ENCODE measurements around the gene UBE2M.

UBE2M gene

DNA sequence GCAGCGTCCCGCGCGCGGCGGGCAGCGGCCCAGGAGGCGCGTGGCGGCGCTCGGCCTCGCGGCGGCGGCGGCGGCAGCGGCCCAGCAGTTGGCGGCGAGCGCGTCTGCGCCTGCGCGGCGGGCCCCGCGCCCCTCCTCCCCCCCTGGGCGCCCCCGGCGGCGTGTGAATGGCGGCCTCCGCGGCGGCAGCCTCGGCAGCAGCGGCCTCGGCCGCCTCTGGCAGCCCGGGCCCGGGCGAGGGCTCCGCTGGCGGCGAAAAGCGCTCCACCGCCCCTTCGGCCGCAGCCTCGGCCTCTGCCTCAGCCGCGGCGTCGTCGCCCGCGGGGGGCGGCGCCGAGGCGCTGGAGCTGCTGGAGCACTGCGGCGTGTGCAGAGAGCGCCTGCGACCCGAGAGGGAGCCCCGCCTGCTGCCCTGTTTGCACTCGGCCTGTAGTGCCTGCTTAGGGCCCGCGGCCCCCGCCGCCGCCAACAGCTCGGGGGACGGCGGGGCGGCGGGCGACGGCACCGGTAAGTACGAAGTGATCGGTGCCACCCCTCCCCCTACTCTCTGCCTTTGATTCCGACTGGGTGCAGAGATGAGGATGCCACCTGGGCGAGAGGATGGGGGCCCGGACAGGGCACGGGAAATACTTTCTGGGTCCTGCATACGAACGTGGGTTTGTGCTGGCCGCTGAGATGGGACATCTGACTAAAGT, 13.7 kb downstream of the UBE2M start:
- no peak for TF ChIP-seq GATA2 (IDR thresholded peaks at IDR 0.05; ENCODE audit: low read depth, low read length)
- no peak for TF ChIP-seq GATA3 (IDR thresholded peaks at IDR 0.05; ENCODE audit: low read depth, low read length)

DNA sequence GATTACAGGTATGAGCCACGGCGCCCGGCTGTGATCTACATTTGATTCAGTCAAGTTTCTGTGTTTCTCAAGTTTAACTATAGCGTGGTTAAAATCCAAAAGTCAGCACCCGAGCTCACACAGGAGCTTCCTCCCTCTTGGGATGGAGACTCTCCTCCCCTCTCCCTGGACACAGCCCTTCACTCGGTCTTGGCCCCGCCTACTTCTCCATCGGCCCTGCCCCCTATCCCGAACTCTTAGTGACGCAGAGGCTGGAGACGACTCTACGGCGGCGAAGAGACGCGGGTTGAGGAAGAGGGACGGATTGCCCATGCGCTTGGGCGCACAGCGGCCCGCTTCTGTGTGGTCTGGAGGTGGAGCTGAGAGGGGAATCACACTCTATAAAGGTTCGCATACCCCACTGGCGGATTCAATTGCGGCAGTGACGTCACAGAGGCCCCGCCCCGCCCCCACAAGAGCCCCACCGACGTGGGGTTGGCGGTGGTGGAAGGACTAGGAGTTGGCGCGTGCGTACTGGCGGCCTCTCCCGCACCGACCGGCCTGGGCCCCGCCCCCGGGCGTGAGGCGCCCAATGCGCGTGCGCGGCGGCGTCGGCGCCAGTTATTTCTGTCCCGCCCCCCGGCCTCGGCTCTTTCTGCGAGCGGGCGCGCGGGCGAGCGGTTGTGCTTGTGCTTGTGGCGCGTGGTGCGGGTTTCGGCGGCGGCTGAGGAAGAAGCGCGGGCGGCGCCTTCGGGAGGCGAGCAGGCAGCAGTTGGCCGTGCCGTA, 14.4 kb downstream of the UBE2M start, which contains the start of gene TRIM28:
Gene TRIM28, plus strand, starts transcription at position 239 of the 765 bp plus-strand sequence. CDS start 694 bp downstream, outside the sequence.
- TF ChIP-seq GATA2 (IDR thresholded peaks at IDR 0.05; ENCODE audit: low read depth, low read length) (no peak), GATA3 (IDR thresholded peaks at IDR 0.05; ENCODE audit: low read depth, low read length) (no peak)

DNA sequence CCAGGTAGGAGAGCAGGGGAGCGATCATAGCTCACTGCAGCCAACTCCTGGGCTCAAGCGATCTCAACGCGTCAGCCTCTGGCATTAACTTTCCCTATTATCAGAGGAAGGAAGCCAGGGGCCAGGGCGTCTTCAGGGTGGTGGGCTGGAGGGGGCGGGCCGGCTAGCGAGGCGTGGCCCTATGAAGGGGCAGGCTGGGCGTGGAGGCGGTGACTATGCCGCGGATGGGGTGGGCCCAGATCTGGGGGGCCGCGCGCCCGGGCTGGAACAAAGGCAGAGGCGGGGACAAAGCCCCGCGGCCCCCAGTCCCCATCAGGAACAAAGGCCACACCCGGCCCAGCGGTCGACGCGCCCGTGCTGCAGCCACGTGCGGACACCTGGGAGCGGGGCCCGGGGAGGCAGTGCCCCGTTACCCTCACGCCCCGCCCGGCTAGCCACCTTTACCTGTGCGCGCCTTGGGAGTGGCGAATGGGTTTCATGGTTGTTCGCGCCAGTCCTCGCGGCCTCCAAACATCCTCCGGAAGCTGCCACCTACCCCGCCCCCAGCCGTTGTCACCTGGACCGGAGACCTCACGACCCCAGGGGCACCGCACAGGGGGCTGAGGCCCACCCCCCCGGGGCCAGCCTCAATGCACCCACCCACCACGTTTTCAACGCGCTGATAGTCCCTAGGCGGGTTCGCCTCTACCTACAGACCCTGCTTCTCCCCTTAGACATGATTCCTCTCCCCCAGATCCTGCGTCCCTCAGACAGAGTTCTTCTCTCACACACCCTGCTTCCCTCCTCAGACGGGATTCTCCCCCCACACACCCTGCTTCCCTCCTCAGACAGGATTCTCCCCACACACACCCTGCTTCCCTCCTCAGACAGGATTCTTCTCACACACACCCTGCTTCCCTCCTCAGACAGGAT, 19.9 kb downstream of the UBE2M start:
- TF ChIP-seq GATA3 (IDR thresholded peaks at IDR 0.05; ENCODE audit: low read depth, low read length) (no peak), GATA2 (IDR thresholded peaks at IDR 0.05; ENCODE audit: low read depth, low read length) (no peak)

DNA sequence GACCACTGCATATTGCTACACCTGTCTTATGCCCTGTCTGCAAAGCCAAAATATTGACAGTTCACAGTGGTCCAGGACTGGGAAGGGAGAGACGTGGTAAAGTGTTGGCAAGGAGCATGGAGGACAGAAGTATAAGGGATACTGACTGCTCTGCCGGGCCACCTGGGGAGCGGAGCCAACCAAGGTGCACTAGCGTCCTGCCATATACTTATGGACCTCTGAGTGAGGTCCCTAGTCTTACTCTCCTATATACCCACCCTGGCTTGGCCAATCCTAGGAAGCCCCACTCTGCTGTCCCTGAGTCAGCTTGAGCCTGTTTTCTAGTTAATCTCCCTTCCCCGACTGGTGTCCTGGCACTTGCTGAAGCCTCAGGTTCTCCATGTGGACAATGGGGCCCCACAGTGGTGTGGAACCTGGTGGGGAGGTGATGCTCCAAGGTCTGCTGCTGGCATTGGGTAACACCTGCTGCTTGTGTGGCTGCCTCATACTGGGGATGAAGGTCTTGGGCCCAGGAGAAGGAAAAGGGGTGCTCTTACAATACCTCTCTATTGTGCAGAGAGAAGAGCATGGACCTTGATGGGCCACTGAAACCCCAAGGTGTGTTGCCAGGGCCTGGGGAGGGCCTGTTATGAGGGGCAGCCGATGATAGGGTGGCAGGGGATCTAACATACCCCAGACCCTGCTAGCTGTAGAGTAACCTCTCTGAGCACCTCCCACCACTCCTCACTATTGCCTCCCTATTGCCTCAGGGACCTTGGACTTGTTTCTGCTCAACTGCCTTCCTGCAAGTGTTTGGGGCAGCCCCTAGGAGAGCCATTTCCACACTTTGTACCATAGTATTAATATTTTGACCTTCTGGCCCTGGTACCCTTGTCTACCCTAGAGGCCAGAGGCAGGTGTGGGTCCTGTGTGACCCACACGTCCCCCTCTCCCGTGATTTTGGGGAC, 21.3 kb downstream of the UBE2M start:
- TF ChIP-seq GATA2 (IDR thresholded peaks at IDR 0.05; ENCODE audit: low read depth, low read length) (no peak), GATA3 (IDR thresholded peaks at IDR 0.05; ENCODE audit: low read depth, low read length) (no peak)

DNA sequence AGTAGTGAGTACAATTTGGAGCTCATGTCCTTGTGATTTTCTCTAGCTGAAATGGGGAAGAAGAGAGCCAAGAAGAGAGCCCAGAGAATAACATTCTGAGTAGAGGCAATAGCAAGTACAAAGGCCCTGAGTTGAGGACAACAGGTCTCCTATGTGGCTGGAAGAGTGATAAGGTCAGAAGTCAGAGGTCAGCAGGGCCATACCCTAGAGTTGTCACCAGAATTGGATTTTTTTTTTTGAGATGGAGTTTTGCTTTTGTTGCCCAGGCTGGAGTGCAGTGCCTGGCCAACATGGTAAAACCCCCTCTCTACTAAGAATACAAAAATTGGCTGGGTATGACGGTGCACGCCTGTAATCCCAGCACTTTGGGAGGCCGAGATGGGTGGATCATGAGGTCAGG, 22.6 kb downstream of the UBE2M start:
- no peak for TF ChIP-seq GATA2 (IDR thresholded peaks at IDR 0.05; ENCODE audit: low read depth, low read length)
- TF ChIP-seq GATA3 (IDR thresholded peaks at IDR 0.05; ENCODE audit: low read depth, low read length): no peak

DNA sequence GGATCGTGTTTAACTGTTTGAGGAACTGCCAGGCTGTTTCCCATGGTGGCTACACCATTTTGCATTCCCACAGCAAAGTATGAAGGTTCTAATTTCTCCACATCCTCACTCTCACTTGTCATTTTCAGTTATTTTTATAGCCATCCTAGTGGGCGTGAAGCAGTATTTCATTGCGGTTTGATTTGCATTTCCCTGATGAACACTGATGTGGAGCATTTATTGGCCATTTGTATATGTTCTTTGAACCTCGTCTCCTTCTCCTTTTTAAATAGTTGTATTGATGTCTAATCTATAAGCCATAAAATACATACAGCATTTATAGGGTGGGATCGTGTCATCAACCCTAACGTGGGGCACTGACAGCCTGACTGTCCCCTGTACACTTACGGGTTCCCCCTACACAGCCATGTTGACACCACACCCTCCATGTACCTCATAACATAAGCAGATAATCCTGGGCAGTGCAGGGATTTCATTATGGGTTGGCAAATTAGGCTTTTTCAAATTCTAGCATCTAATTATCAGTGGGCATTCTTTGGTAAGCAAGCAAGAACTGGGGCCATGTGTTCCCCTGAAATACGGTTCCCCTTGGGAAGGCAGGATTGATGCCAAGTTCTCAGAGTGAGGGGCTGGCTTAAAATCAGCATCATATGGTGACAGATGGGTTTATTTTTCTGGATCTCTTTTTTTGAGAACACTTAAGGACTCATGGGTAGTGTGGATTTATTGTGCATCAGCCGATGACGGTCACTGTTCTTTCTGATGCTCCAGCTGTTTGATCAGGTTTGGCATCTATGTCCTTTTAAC, 27.2 kb downstream of the UBE2M start:
- TF ChIP-seq GATA2 (IDR thresholded peaks at IDR 0.05; ENCODE audit: low read depth, low read length) (no peak), GATA3 (IDR thresholded peaks at IDR 0.05; ENCODE audit: low read depth, low read length) (no peak)

DNA sequence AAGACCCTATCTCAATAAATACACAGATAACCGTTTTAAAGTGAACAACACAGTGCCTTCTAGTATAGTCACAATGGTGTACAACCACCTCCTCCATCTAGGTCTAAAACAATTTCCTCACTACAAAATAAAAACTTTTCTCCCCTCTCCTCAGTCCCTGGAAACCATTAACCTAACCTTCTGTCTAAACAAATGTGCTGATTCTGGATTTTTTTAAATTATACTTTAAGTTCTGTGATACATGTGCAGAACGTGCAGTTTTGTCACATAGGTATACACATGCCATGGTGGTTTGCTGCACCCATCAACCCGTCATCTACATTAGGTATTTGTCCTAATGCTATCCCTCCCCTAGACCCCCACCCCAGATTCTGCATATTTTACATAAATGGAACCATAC, 29.0 kb downstream of the UBE2M start:
- TF ChIP-seq GATA2 (IDR thresholded peaks at IDR 0.05; ENCODE audit: low read depth, low read length) (no peak), GATA3 (IDR thresholded peaks at IDR 0.05; ENCODE audit: low read depth, low read length) (no peak)

DNA sequence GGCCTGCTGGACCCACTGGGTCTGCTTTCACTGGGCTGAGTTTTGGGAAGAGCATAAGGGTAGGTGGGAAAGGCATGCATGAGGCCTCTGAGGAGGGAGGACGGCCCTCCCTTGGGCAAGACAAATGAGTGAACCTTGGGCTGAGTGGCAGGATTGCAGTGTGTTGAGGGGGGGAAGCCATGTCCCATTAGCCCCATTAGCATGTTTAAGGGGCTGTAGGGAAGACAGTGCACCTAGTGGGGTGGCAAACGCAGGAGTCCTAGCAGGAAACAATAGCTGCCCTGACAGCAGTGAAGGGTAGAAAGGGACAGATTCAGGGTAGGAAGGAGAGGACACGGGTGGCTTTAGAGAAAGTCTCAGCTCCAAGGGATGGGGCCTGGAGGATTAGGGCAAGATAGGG, 35.7 kb downstream of the UBE2M start:
- TF ChIP-seq GATA2 (IDR thresholded peaks at IDR 0.05; ENCODE audit: low read depth, low read length) (no peak), GATA3 (IDR thresholded peaks at IDR 0.05; ENCODE audit: low read depth, low read length) (no peak)

DNA sequence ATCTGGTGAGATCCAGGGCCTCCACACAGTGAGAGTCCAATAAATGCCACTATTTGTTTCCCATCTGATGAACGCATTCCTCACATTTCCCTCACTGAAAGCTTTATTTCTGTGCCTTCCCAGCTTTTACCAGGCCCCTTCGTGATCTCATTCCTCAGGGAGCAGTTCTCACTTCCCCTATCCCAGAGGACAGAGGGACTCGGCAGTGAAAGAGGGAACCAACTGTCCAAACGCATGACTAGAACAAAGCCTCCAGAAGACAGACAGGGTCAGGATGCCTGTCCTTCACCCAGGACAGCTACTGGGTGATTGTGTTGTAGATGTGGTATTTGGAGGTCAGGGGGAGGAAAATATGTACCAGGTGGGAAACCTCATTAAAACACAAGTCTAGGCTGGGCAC, 36.8 kb downstream of the UBE2M start:
- TF ChIP-seq GATA3 (IDR thresholded peaks at IDR 0.05; ENCODE audit: low read depth, low read length) (no peak), GATA2 (IDR thresholded peaks at IDR 0.05; ENCODE audit: low read depth, low read length) (no peak)

DNA sequence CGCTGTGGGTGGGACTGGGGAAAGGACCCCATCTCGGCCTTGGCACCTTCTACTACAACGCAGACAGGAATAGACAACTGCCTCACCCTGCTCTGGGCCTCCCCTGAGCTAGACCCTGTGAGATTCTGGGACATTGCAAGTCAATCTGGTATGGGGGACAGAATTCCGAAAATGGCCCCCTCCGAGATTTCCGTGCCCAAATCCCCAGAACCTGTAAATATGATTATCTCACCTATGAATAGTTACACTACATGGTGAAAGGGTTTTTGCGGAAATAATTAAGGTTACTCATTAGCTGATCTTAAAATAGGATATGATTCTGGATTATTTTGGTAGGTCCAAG, 38.2 kb downstream of the UBE2M start:
- TF ChIP-seq GATA2 (IDR thresholded peaks at IDR 0.05; ENCODE audit: low read depth, low read length): no peak
- no peak for TF ChIP-seq GATA3 (IDR thresholded peaks at IDR 0.05; ENCODE audit: low read depth, low read length)

DNA sequence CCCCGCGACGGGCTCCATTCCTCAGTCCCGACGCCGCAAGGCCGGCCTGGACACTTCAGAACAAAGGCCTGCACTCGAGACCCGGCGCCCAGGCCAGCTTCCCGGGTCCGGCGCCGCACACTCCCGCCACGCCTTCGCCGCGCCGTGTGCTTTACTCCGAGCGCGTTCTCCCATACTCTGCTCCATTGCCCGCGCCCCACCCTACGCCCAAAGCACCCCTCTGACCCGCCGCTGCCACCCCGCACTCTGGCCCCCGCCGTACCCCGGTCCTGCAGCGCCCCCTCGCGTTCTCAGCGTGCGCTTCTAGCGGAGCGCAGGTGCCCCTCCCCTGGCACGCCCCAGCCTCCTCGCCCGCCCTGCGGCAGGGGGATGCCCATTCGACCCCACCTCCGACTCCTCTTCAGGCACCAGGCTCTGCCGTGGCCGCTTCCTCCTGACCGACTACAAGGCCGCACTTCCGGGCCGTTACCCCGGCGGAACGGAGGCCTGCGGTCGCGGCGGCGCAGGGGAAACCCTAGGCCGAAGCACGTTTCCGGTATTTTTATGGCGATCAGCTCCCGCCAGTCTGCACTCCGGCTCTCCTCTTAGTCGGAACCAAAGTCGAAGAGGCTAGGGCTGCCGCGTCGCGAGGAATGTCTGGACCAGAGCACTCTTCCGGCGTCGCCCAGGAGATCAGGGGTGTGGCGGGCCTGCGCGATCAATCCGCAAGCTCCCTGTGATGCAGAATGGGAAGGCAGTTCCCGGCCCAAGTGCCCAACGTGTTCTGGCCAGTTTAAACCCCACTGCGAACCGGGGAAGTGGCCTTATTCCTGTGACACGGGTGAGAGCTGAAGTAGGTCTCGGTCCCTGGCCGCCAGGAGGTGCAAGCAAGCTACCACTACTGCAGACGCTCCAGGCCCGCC, 38.8 kb downstream of the UBE2M start, which contains the start of gene ZBTB45:
Gene ZBTB45, minus strand, starts transcription at position 456 of the 902 bp plus-strand sequence. CDS start 2,137 bp downstream, outside the sequence.
- no peak for TF ChIP-seq GATA2 (IDR thresholded peaks at IDR 0.05; ENCODE audit: low read depth, low read length)
- no peak for TF ChIP-seq GATA3 (IDR thresholded peaks at IDR 0.05; ENCODE audit: low read depth, low read length)

DNA sequence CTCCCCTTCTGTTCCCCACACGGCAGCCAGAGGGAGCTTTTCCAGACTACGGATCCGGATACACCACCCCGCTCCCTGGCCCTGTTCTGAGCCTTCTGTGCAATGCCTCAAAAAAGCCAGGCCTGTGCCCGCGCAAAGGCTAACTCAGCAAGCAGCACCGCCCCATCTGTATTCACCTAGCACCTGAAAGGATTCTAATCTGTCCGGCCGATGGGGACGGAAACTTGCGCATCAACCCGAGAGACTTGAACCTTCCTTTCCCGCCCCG, 39.4 kb downstream of the UBE2M start:
- TF ChIP-seq GATA2 (IDR thresholded peaks at IDR 0.05; ENCODE audit: low read depth, low read length) (no peak), GATA3 (IDR thresholded peaks at IDR 0.05; ENCODE audit: low read depth, low read length) (no peak)
